ENCODE data around the gene ASXL2.
A peak's percentile ranks its signal among the peaks of the same experiment; 100 is the strongest.

Gene ASXL2

DNA sequence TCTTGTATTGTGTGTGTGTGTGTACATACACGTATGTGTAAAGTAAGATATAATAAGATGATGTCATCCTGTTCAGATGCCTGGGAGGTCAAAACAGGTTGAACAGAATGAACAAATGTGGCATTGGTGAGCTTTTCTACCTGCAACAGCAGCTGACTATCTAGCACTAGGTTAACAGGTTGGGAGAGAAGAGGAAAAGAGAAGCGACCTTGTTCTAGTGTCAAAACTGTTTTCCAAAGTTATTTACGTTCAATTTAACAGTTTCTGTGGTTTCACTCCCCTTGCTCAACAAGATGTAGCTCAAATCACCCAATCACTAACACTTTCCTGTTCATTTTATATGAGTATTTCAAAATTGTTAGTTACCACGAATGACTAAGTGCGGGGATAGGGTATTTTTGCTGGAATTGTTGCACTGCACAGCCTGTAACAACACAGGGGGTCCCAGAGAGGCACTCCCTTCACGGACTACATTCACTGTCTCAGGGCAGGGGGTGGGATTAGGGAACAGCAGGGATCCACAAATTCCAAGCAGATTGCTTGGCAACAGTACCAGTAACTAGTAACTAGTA, 137.4 kb downstream of the ASXL2 start:
- no peak overlapping the region for H3K4me3 ChIP-seq (ENCODE audit: control insufficient read depth, low read depth, low read length)
- DNase-seq (ENCODE audit: low read depth): peak; percentile 59
- TF ChIP-seq, protein P1, sequence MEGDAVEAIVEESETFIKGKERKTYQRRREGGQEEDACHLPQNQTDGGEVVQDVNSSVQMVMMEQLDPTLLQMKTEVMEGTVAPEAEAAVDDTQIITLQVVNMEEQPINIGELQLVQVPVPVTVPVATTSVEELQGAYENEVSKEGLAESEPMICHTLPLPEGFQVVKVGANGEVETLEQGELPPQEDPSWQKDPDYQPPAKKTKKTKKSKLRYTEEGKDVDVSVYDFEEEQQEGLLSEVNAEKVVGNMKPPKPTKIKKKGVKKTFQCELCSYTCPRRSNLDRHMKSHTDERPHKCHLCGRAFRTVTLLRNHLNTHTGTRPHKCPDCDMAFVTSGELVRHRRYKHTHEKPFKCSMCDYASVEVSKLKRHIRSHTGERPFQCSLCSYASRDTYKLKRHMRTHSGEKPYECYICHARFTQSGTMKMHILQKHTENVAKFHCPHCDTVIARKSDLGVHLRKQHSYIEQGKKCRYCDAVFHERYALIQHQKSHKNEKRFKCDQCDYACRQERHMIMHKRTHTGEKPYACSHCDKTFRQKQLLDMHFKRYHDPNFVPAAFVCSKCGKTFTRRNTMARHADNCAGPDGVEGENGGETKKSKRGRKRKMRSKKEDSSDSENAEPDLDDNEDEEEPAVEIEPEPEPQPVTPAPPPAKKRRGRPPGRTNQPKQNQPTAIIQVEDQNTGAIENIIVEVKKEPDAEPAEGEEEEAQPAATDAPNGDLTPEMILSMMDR (IDR thresholded peaks at IDR 0.05; ENCODE audit: control insufficient read depth, insufficient read depth, low read depth, low read length, missing control alignments): no peak

DNA sequence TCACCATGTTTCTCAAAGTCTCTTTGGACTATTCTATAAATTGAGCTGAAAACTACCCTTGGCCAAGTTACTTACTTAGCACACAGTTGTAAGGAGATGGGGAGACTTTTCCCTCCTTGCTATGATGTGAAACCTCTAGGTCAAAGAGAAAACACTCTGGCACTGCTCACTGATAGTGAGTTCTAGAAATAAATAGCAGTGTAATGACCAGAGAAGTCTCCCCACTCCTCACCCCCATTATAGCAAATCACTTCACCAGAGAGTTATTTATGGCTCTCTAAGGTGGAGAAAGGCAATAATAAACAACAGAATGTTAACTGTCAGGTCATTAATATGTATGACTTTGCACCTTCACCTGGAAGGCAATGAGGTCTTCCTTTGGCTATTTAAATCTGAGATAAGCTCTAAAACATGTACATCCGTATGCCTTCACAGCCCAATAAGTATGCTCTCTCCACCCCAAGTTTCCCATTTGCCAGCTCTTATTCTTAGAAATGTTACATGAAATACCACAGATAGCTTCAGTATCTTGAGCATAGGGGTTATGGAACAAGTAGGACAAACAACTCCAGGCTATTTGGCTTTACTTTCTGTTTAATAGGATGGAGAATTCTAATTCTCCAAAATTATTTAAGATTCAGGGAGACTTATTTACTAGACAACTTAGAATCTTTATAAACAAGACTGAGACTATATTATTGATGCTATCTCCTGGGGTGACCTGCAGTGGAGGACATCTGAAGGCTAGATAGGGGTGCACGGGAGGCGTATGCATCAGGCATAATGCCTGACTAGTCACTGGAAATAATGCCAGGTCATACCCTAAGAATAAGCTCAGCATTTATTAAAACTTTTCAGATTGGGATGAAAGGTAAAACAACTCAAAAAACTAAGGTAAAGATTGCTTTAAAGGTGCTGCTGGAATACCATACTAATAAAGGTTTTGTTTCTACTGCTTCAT, 139.6 kb downstream of the ASXL2 start:
- no peak overlapping the region for H3K4me3 ChIP-seq (ENCODE audit: control insufficient read depth, low read depth, low read length)
- TF ChIP-seq, protein P1 (IDR thresholded peaks at IDR 0.05; ENCODE audit: control insufficient read depth, insufficient read depth, low read depth, low read length, missing control alignments): no peak

DNA sequence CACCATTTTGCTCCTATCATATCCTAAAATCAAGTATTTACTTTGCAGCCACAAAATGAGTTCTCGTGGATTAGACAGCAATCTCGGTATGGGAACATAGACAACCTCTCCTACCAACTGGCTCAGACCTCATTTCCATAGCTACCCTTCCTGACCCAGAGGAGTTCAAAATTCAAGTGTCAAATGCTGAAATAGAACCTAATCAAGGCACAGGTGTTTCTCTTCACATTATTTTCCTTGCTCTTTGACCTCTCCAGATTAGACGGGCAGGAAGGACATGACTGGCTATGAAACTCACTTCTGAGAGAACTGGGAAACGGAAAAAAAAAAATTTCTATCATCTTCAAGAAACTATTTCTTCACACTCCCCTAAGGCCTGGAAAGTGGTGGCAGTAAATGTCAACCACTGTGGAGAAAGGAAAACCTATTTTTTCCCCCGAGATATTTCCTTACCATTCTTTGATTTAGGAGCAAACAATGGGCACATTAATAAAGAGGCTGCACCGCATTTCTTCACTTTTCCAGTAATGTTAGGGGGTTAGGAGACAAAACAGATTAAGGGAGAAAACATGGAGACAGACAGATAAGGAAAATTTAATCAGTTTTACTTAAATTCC, 141.3 kb downstream of the ASXL2 start:
- TF ChIP-seq, protein P1 (IDR thresholded peaks at IDR 0.05; ENCODE audit: control insufficient read depth, insufficient read depth, low read depth, low read length, missing control alignments): no peak
- DNase-seq (ENCODE audit: low read depth): no peak
- no peak overlapping the region for H3K4me3 ChIP-seq (ENCODE audit: control insufficient read depth, low read depth, low read length)

More for the DNA sequence above, 139.6 kb downstream of the ASXL2 start:
- no peak for DNase-seq (ENCODE audit: low read depth)

DNA sequence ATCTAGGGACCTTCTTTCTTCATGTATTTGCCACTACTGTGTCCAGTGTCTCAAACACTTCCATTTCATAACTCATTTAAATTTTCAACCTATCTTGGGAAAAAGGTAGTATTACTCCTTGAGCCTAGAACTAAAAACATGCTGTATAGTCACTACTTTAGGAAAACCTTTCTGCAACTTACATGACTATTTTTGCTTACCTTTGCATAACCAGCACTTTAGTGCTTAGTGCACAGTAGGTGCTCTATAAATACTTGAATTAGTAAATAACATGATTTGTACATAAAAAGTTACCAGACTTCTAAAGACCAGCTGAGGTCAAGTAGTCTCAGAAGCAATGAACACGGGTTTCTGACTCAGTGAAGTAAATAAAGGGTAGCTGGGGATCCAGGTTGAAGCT, 142.5 kb downstream of the ASXL2 start:
- no peak for DNase-seq (ENCODE audit: low read depth)
- TF ChIP-seq, protein P1 (IDR thresholded peaks at IDR 0.05; ENCODE audit: control insufficient read depth, insufficient read depth, low read depth, low read length, missing control alignments): no peak

DNA sequence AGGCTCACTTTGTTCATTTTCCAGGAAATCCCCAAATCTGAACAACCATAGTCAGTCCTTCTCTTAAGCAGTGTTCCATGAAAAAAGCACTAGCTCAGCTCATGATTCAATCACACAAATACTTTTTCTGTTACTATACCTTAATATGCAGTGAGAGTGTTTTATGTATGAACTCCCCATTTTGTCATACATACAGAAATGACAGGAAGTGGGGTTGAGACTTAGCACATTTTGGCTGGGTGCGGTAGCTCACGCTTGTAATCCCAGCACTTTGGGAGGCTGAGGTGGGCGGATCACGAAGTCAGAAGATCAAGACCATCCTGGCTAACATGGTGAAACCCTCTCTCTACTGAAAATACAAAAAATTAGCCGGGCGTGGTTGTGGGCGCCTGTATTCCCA, 149.7 kb downstream of the ASXL2 start:
- H3K4me3 ChIP-seq (ENCODE audit: control insufficient read depth, low read depth, low read length): no peak overlapping the region
- TF ChIP-seq, protein P1 (IDR thresholded peaks at IDR 0.05; ENCODE audit: control insufficient read depth, insufficient read depth, low read depth, low read length, missing control alignments): no peak
- no peak for DNase-seq (ENCODE audit: low read depth)

More for the DNA sequence above, 142.5 kb downstream of the ASXL2 start:
- no peak overlapping the region for H3K4me3 ChIP-seq (ENCODE audit: control insufficient read depth, low read depth, low read length)

DNA sequence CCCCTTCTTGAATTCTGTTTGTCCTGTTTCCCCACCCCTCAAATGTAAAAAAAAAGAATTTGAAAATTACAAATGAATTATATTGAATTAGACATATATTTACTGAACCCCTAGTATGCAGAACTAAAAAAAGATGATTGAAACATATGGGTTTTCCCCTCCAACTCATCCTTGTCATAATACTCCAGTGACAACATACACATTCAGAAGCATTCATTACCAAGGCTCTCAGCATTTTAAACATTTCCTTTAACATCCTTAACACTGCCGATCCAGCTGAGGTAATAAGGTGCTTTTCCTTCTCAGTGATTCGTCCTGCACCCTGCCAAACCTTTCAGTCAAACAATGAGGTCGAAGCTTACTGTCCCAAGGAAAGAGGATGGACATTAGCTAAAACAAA, 151.8 kb downstream of the ASXL2 start:
- TF ChIP-seq, protein P1 (IDR thresholded peaks at IDR 0.05; ENCODE audit: control insufficient read depth, insufficient read depth, low read depth, low read length, missing control alignments): no peak
- no peak for DNase-seq (ENCODE audit: low read depth)
- no peak overlapping the region for H3K4me3 ChIP-seq (ENCODE audit: control insufficient read depth, low read depth, low read length)

All from AG09309 (cell line).